Activated naive CD8-positive, alpha-beta T cell treated with anti-CD3 and anti-CD28 coated beads, Interleukin-2, amount 10 ng/mL, durations not matched to agents 7 days and 5 days (primary cell): ENCODE results near the gene OSGEP. TPM values are rescaled to one million over a fixed set of nuclear protein-coding genes. Genes with fewer than 3 reads are reported as not detected.

Experiments
- ATAC-seq: fragments of 150-1000 bp; cut with Tn5 transposase; one replicate; pipeline ENCODE4 v1.10.0; 2021; ENCODE audit warnings: low read depth, moderate library complexity
- POLR2A ChIA-PET: fragments of 350-600 bp; sonication (Branson Sonifier 250); formaldehyde crosslinking; loops from one replicate; lab custom pipeline; 2021; ENCODE audit warnings: antibody characterized with exemption; lab: Charles Lee
- DNase-seq: peaks from one replicate; pipeline ENCODE4 v3.0.0; 2021
- H3K27ac Mint-ChIP-seq: one replicate; pipeline ENCODE4 v1.8.0; 2022; ENCODE audit warnings: mild to moderate bottlenecking, mixed read lengths
- H3K27me3 Mint-ChIP-seq: one replicate; pipeline ENCODE4 v1.8.0; 2022; ENCODE audit warnings: mild to moderate bottlenecking, moderate library complexity, mixed read lengths
- H3K36me3 Mint-ChIP-seq: one replicate; pipeline ENCODE4 v1.8.0; 2021; ENCODE audit warnings: mild to moderate bottlenecking, mixed read lengths
- H3K4me1 Mint-ChIP-seq: one replicate; pipeline ENCODE4 v1.8.0; 2021; ENCODE audit warnings: mixed read lengths
- H3K4me3 Mint-ChIP-seq: one replicate; pipeline ENCODE4 v1.8.0; 2022; ENCODE audit warnings: mild to moderate bottlenecking, moderate library complexity, mixed read lengths
- H3K9me3 Mint-ChIP-seq: one replicate; pipeline ENCODE4 v1.8.0; 2021; ENCODE audit warnings: mixed read lengths
- total RNA-seq, 2 experiments: library from RNA; stranded (reverse); gene quantifications; one replicate each; pipeline ENCODE4 v1.2.3, GENCODE V29; 2021

OSGEP gene
- total RNA-seq, 2 experiments from 2014 or later: 63.5 to 65.3 TPM

DNA sequence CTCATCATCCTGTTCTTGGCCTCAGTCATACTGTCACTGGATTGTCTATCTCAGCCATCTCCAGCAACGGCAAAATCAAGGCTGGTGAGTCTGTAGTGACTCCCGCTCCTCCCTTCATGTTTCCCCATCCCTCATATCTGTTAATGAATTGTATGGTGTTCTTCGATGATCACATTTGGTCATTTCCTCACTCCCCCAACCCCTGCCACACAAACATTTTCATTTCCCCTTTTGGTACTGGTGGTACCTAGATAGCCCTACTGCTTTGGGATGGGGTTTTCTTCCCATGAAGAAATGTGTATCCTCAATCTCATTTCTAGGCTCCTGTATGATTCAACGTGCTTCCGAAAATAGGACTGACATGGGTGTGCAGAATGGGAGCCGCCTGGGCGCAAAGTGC lies 15.9 kb downstream of the OSGEP start:
- no peak for DNase-seq
- POLR2A ChIA-PET: interaction anchor here (0.8 kb wide), 1 partner anchor 16 kb away, joined by 3 read pairs; the partner anchor contains the start of genes APEX1 and OSGEP
- Mint-ChIP-seq H3K36me3 (peaks cover 8% of the 10 kb centered on the region), H3K4me1 (peaks cover 25% of the 10 kb centered on the region), H3K4me3 (no peak overlapping the region), H3K27me3 (no peaks in the 10 kb centered on the region), H3K27ac (no peak overlapping the region), H3K9me3 (no peaks in the 10 kb centered on the region)
- no peak for ATAC-seq

DNA sequence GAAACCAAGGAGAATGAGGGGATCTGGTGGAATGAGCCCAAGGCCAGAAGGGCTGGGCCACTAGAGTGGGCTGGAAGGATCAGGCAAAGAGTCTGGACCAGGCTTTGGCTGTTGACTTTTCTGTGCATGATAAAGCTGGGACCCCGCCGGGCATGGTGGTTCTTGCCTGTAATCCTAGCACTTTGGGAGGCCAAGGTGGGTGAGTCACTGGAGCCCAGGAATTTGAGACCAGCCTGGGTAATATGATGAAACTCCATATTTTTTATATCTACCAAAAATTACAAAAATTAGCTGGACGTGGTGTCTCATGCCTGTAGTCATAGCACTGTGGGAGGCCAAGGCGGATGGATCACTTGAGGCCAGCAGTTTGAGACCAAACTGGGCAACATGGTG lies 18.3 kb downstream of the OSGEP start:
- no peaks in the 10 kb centered on the region for H3K36me3 Mint-ChIP-seq
- H3K27ac Mint-ChIP-seq: no peak overlapping the region
- POLR2A ChIA-PET: interaction anchor here (0.5 kb wide), 1 partner anchor 35 kb away, joined by 3 read pairs; no protein-coding TSS in a partner anchor

DNA sequence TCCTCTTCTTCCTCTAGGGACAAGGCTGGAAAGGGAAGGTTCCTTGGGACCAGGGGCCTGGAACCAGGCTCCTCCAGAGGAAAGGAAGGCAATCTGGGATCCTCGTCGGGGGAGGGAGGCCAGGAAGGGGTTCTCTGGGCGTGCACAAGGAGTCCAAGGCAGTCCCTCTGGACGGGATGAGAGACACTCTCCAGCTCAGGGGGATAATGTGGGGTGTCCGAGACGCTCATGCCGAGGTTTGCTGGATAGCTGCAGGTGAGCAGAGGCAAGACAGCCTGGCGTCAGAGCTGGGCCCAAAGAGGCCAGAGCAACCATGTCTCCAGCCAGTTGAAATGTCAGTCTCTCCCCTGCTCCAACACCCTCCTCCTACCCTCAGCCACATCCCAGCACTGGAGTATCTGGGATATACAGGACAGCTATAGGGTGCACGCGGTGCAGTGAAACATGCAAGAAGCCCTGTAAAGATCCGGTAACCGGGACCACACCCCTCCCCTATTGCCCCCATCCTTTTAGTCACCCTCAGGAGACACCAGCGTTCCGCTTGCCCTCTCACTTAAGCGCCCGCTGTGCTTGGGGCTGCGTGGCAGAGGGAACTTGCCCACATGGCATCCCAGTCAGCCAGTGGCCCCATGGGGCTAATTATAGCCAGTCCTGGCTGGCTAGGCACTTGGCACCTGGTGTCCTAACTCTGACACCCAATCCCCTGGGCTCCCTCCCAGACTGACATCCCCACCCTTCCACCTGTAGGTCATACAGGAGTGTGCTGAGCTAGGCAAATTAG lies 18.8 kb downstream of the OSGEP start, which contains the start of gene KLHL33:
KLHL33 (minus strand) TSS at position 585 of the 781 bp plus-strand sequence; CDS start at position 230, 355 bp downstream.
- Mint-ChIP-seq H3K27ac (no peak within 1 kb of the TSS), H3K4me1 (peaks cover 12% of the 10 kb centered on the region), H3K36me3 (no peaks in the 10 kb centered on the region), H3K4me3 (no peak within 1 kb of the TSS), H3K9me3 (no peaks in the 10 kb centered on the region), H3K27me3 (peaks cover 3% of the 10 kb centered on the region)
- DNase-seq (no peak), ATAC-seq (no peak)
- POLR2A ChIA-PET: interaction anchor here (1.2 kb wide), 1 partner anchor 93 kb away, joined by 3 read pairs; no protein-coding TSS in a partner anchor

More for the DNA sequence above, 18.3 kb downstream of the OSGEP start:
- ATAC-seq (no peak), DNase-seq (no peak)
- Mint-ChIP-seq H3K9me3 (no peaks in the 10 kb centered on the region), H3K27me3 (peaks cover 3% of the 10 kb centered on the region), H3K4me1 (peaks cover 16% of the 10 kb centered on the region), H3K4me3 (no peak overlapping the region)

- H3K4me3 Mint-ChIP-seq: no peak overlapping the region
- H3K4me1 Mint-ChIP-seq: peaks cover 7% of the 10 kb centered on the region
- DNase-seq: no peak
- ATAC-seq: no peak
- POLR2A ChIA-PET: interaction anchor here (1.2 kb wide), 1 partner anchor 92 kb away, joined by 3 read pairs; no protein-coding TSS in a partner anchor
- H3K36me3 Mint-ChIP-seq: no peaks in the 10 kb centered on the region
- peaks cover 3% of the 10 kb centered on the region for H3K27me3 Mint-ChIP-seq
- no peaks in the 10 kb centered on the region for H3K9me3 Mint-ChIP-seq
- no peak overlapping the region for H3K27ac Mint-ChIP-seq
Observed at GRCh38 chr14:20434701-20435581, 19.7 kb downstream of the OSGEP start.

DNA sequence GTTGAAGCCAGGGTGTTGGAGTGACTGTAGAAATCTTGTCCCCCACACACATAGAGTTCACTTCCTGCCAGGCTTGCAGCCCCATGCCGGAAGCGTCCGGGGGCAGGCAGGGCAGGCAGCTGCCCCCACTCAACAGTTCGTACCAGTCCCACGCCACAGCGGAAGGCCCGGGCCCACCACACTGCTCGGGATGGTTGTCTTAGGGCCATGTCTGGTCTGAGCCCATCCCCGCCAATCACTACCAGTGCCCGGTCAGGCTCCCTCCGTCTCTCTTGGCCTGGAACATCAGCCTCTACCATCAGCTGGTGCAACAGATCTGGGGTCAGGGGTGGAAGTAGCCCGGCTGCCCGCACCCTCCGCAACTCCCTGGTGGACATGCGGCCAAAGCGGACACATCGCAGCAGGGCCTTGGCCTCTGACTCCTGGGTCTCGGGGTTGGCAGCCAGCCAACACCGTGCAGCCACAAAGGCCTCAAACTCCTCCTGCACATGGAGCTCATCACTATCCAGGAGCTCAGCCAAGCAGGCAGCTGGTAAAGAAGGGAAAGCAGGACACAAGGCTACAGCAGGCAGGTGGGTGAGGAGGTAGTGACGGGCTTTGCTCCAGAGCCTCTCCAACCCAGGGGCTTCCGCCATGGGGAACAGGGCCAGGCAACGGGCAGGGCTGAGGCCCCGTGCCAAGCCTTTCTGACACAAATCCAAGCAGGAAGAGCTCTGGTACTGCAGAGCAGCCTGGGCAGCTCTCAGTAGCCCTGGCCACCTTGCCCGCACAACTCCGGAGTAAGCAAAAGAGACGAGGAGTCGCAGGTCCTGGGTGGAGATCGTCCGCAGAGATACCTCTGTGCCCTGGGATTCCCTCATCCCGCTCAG lies 24.6 kb downstream of the OSGEP start:
- H3K4me3 Mint-ChIP-seq: peak overlapping the region; percentile 83
- peak; percentile 82 for ATAC-seq

DNA sequence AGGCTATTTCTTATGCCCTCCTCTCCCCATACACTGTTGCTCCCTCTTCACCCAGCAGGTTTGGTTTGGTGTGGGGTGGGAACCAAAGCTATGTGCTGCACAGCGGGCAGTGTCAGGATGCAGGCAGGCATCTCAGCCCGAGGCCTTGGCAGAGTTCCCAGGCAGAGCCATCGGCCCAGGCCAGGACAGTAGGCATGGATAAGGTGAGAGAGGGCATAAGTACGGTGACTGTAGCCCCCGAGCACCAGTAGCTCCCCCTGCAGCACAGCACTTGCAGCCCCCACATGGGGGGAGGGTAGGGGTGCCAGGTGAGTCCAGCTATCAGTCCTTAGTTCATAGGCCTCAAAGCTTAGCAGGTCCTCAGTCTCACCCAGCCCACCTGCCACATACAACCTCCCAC lies 25.8 kb downstream of the OSGEP start:
- Mint-ChIP-seq H3K4me1 (peaks cover 36% of the 10 kb centered on the region), H3K4me3 (peak overlapping the region; percentile 83), H3K36me3 (peaks cover 15% of the 10 kb centered on the region), H3K9me3 (no peaks in the 10 kb centered on the region), H3K27ac (peak overlapping the region; percentile 94), H3K27me3 (peaks cover 3% of the 10 kb centered on the region)
- no peak for ATAC-seq
- POLR2A ChIA-PET: interaction anchor here (0.6 to 4.3 kb wide), 9 partner anchors 12 to 191 kb away, joined by 3 to 35 read pairs (median 9); partner anchors contain the start of genes APEX1, OSGEP, PARP2 and PIP4P1
- no peak for DNase-seq

More for the DNA sequence above, 24.6 kb downstream of the OSGEP start:
- Mint-ChIP-seq H3K9me3 (no peaks in the 10 kb centered on the region), H3K4me1 (peaks cover 33% of the 10 kb centered on the region), H3K36me3 (peaks cover 12% of the 10 kb centered on the region), H3K27me3 (peaks cover 3% of the 10 kb centered on the region), H3K27ac (peak overlapping the region; percentile 94)
- DNase-seq: peak; percentile 67
- POLR2A ChIA-PET: interaction anchor here (1.4 to 4.3 kb wide), 7 partner anchors 11 to 87 kb away, joined by 4 to 35 read pairs (median 10); partner anchors contain the start of genes APEX1, OSGEP, PARP2 and PIP4P1

DNA sequence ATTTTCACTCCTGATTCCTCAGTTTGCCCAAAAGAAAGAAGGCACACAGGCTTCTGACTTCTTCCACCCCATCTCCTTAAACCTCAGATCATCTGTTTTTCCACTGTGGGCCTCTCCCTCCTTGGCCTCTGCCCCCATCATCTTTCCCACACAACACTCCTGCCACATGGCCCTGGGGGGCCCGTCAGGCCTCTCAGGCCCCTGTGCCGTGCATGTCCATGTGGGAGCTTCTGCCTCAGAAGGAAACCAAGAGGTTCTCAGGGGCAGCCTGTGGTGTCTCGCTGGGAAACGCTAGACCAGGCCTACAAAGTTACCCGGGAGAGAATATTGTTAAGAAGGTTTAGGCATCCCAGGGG lies 26.6 kb downstream of the OSGEP start:
- DNase-seq (peak; percentile 41), ATAC-seq (peak; percentile 23)
- POLR2A ChIA-PET: interaction anchor here (1.5 to 4.3 kb wide), 5 partner anchors 11 to 85 kb away, joined by 6 to 35 read pairs (median 10); partner anchors contain the start of genes APEX1, OSGEP, PARP2 and PIP4P1
- Mint-ChIP-seq H3K4me3 (peak overlapping the region; percentile 83), H3K4me1 (peaks cover 36% of the 10 kb centered on the region), H3K9me3 (no peaks in the 10 kb centered on the region), H3K27me3 (peaks cover under 1% of the 10 kb centered on the region), H3K27ac (peak overlapping the region; percentile 94), H3K36me3 (peaks cover 15% of the 10 kb centered on the region)

GRCh38 chr14:20427231-20428009 lies 27.2 kb downstream of the OSGEP start:
- Mint-ChIP-seq H3K9me3 (no peaks in the 10 kb centered on the region), H3K4me3 (peak overlapping the region; percentile 83), H3K27me3 (no peaks in the 10 kb centered on the region), H3K4me1 (peaks cover 36% of the 10 kb centered on the region), H3K36me3 (peaks cover 15% of the 10 kb centered on the region), H3K27ac (peak overlapping the region; percentile 94)
- POLR2A ChIA-PET: interaction anchor here (0.8 to 4.3 kb wide), 4 partner anchors 12 to 43 kb away, joined by 4 to 35 read pairs (median 17); partner anchors contain the start of genes APEX1, OSGEP, PIP4P1 and PNP
- no peak for DNase-seq
- peak; percentile 66 for ATAC-seq

DNA sequence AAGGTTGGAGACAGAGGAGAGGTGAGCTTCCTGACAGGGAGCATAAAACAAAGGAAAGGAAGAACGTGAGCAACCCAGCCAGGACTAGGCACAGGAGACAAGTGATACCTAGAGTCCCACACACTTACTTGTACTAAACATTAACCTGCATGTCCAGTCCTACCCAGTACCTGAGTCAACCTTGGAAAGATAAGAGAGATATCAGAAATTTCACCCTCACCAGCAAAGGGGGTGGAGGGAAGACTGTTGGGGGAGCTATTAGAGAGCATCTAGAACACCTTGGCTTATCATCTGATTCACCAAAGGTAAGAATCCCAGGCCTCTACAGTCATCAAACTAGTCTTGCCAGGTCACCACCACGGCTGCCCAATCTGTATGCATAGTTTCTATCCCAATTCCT lies 29.8 kb downstream of the OSGEP start:
- no peak overlapping the region for H3K4me3 Mint-ChIP-seq
- peaks cover 15% of the 10 kb centered on the region for H3K36me3 Mint-ChIP-seq
- POLR2A ChIA-PET: no interaction called here
- DNase-seq (no peak), ATAC-seq (no peak)
- no peaks in the 10 kb centered on the region for H3K27me3 Mint-ChIP-seq
- H3K27ac Mint-ChIP-seq: no peak overlapping the region
- peaks cover 33% of the 10 kb centered on the region for H3K4me1 Mint-ChIP-seq
- no peaks in the 10 kb centered on the region for H3K9me3 Mint-ChIP-seq

- no peaks in the 10 kb centered on the region for H3K27me3 Mint-ChIP-seq
- H3K27ac Mint-ChIP-seq: no peak overlapping the region
- H3K4me1 Mint-ChIP-seq: peaks cover 18% of the 10 kb centered on the region
- H3K4me3 Mint-ChIP-seq: no peak overlapping the region
- ATAC-seq (no peak), DNase-seq (no peak)
- peaks cover 9% of the 10 kb centered on the region for H3K36me3 Mint-ChIP-seq
- POLR2A ChIA-PET: interaction anchor here (1.6 kb wide), 1 partner anchor 33 kb away, joined by 7 read pairs; the partner anchor contains the start of gene APEX1
- no peaks in the 10 kb centered on the region for H3K9me3 Mint-ChIP-seq
Observed at GRCh38 chr14:20422886-20423285, 31.7 kb downstream of the OSGEP start.

DNA sequence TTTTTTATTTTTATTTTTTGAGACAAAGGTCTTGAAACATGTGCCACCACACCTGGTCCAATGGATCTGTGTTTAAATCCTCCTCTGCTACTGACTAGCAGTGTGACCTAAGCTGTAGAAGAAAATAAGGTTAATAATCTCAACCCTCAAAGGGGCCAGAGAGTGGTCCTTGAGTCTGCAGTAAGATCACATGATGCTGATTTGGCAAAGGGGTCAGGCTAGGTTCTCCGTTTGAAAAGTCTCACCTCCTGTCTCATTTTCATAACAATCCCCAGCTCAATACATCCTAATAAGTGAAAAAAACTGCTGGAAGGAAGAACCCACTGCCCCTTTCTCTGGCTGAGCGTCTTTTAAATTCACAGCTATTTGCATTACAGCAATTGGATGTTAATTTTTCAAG lies 33.3 kb downstream of the OSGEP start:
- H3K27me3 Mint-ChIP-seq: no peaks in the 10 kb centered on the region
- no peak overlapping the region for H3K27ac Mint-ChIP-seq
- POLR2A ChIA-PET: interaction anchor here (1.6 kb wide), 1 partner anchor 34 kb away, joined by 7 read pairs; the partner anchor contains the start of gene APEX1
- no peak for DNase-seq
- H3K36me3 Mint-ChIP-seq: peaks cover 8% of the 10 kb centered on the region
- H3K9me3 Mint-ChIP-seq: no peaks in the 10 kb centered on the region
- peaks cover 11% of the 10 kb centered on the region for H3K4me1 Mint-ChIP-seq
- ATAC-seq: no peak
- no peak overlapping the region for H3K4me3 Mint-ChIP-seq
